BE2C (cell line): ENCODE measurements around the gene SCARB1. TPM values are rescaled to one million over a fixed set of nuclear protein-coding genes. Genes with fewer than 3 reads are reported as not detected.
A peak's percentile ranks its signal among the peaks of the same experiment; 100 is the strongest.
"Not testable (repeated sequence)": the region's sequence is repeated elsewhere in the genome, so short reads cannot be mapped to it uniquely, and the experiment has no call there.

ENCODE experiments used
- DNase-seq: peaks from one replicate; pipeline ENCODE4 v3.0.0-alpha.2; 2020
- H3K27me3 ChIP-seq: fragments of 250-450 bp; sonication (Bioruptor Pico); 2 replicates; pipeline ENCODE4 v1.5.1; 2020; ENCODE audit warnings: mild to moderate bottlenecking
- H3K36me3 ChIP-seq: fragments of 250-450 bp; sonication (Bioruptor Pico); 2 replicates; pipeline ENCODE4 v1.5.1; 2020; ENCODE audit warnings: mild to moderate bottlenecking
- H3K4me1 ChIP-seq: fragments of 250-450 bp; sonication (Bioruptor Pico); 2 replicates; pipeline ENCODE4 v1.5.1; 2020
- H3K4me3 ChIP-seq: 2 replicates; pipeline ENCODE4 v1.5.1; 2011; ENCODE audit warnings: low read depth, low read length
- H3K9me3 ChIP-seq: fragments of 250-450 bp; sonication (Bioruptor Pico); 2 replicates; pipeline ENCODE4 v1.5.1; 2020
- polyA plus RNA-seq: library from polyadenylated mRNA; unstranded; fragments of >200 nt; gene quantifications from one replicate; pipeline ENCODE4 v1.2.1, GENCODE V29; 2012; ENCODE audit warnings: low read depth, missing spikeins; ENCODE audit not compliant: insufficient read length, insufficient read depth
- TF ChIP-seq, protein P1 (sequence below): IDR thresholded peaks from 2 replicates; pipeline ENCODE4 v1.5.1; 2012; ENCODE audit warnings: mild to moderate bottlenecking, low read depth, low read length

SCARB1 gene, protein sequence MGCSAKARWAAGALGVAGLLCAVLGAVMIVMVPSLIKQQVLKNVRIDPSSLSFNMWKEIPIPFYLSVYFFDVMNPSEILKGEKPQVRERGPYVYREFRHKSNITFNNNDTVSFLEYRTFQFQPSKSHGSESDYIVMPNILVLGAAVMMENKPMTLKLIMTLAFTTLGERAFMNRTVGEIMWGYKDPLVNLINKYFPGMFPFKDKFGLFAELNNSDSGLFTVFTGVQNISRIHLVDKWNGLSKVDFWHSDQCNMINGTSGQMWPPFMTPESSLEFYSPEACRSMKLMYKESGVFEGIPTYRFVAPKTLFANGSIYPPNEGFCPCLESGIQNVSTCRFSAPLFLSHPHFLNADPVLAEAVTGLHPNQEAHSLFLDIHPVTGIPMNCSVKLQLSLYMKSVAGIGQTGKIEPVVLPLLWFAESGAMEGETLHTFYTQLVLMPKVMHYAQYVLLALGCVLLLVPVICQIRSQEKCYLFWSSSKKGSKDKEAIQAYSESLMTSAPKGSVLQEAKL
- 107 TPM for polyA plus RNA-seq

DNA sequence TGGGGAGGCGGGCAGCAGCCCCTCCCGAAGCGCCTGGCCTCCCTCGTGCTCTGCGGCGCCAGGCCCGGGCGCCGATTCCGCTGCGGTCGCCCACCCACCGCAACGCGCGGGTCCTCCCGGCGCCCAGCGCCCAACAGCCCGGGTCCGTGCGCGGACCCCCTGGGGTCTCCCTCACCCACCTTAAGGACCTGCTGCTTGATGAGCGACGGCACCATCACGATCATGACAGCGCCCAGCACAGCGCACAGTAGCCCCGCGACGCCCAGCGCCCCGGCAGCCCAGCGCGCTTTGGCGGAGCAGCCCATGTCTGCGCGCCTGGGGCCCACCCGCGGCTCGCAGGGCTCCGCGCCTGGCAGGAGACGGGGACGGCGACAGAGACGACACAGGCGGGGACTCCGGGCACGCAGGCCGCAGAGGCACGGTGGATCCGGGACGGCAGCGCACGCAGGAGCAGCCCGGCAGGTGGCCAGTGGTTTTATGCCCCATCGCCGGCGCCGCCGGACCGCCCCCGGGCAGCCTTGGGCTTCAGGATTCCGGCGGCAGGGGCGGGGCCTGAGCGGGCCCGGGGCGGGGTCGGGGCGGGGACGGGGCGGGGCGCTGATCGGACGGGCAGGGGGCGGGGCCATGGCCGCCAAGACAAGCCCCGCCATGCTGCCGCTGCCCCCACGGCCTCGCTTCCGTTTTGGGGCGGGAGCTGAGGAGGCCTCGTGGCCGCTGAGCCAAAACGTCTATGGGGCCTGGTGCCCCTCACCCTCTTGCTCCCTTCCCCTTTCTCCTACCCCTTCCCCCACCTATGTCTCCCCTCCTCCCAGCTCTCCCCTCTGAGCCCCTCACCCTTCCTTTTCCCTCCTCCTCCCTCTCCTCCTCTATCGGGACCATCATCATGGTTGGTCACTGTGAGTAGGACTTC, at the start of gene SCARB1:
SCARB1 (minus strand) TSS at position 449 of the 910 bp plus-strand sequence; CDS start at position 305, 144 bp downstream.
- Histone ChIP-seq H3K27me3 (no peaks in the 10 kb centered on the region), H3K36me3 (peaks cover 33% of the 10 kb centered on the region), H3K9me3 (no peaks in the 10 kb centered on the region), H3K4me1 (peaks cover 14% of the 10 kb centered on the region), H3K4me3 (peak within 1 kb of the TSS; percentile 91)
- DNase-seq = peak; percentile 94
- TF ChIP-seq, protein P1, sequence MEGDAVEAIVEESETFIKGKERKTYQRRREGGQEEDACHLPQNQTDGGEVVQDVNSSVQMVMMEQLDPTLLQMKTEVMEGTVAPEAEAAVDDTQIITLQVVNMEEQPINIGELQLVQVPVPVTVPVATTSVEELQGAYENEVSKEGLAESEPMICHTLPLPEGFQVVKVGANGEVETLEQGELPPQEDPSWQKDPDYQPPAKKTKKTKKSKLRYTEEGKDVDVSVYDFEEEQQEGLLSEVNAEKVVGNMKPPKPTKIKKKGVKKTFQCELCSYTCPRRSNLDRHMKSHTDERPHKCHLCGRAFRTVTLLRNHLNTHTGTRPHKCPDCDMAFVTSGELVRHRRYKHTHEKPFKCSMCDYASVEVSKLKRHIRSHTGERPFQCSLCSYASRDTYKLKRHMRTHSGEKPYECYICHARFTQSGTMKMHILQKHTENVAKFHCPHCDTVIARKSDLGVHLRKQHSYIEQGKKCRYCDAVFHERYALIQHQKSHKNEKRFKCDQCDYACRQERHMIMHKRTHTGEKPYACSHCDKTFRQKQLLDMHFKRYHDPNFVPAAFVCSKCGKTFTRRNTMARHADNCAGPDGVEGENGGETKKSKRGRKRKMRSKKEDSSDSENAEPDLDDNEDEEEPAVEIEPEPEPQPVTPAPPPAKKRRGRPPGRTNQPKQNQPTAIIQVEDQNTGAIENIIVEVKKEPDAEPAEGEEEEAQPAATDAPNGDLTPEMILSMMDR = no peak

DNA sequence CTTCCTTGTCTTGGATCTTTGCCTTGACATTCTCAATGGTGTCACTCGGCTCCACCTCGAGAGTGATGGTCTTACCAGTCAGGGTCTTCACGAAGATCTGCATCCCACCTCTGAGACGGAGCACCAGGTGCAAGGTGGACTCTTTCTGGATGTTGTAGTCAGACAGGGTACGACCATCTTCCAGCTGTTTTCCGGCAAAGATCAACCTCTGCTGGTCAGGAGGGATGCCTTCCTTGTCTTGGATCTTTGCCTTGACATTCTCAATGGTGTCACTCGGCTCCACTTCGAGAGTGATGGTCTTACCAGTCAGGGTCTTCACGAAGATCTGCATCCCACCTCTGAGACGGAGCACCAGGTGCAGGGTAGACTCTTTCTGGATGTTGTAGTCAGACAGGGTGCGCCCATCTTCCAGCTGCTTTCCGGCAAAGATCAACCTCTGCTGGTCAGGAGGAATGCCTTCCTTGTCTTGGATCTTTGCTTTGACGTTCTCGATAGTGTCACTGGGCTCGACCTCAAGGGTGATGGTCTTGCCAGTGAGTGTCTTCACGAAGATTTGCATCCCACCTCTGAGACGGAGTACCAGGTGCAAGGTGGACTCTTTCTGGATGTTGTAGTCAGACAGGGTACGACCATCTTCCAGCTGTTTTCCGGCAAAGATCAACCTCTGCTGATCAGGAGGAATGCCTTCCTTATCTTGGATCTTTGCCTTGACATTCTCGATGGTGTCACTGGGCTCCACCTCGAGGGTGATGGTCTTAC, 49.0 kb upstream of the SCARB1 start:
- not testable (repeated sequence) for H3K9me3 ChIP-seq, H3K27me3 ChIP-seq, DNase-seq
- Histone ChIP-seq H3K36me3 (peaks cover 20% of the 10 kb centered on the region), H3K4me1 (peaks cover 11% of the 10 kb centered on the region), H3K4me3 (peak overlapping the region; percentile 97)

DNA sequence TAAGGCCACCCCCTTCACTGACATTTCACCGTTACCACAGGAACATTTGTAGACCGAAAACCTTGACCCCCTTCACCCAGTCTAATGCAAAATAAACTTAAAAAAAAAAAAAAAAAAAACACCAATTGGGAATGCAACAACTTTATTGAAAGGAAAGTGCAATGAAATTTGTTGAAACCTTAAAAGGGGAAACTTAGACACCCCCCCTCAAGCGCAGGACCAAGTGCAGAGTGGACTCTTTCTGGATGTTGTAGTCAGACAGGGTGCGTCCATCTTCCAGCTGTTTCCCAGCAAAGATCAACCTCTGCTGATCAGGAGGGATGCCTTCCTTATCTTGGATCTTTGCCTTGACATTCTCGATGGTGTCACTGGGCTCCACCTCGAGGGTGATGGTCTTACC, 47.9 kb upstream of the SCARB1 start:
- 0 out of 2 replicates have a peak overlapping the region, but pooled peaks have one; percentile 13 for H3K4me3 ChIP-seq
- H3K27me3 ChIP-seq, H3K4me1 ChIP-seq, DNase-seq, H3K9me3 ChIP-seq: not testable (repeated sequence)
- peaks cover 20% of the 10 kb centered on the region for H3K36me3 ChIP-seq

DNA sequence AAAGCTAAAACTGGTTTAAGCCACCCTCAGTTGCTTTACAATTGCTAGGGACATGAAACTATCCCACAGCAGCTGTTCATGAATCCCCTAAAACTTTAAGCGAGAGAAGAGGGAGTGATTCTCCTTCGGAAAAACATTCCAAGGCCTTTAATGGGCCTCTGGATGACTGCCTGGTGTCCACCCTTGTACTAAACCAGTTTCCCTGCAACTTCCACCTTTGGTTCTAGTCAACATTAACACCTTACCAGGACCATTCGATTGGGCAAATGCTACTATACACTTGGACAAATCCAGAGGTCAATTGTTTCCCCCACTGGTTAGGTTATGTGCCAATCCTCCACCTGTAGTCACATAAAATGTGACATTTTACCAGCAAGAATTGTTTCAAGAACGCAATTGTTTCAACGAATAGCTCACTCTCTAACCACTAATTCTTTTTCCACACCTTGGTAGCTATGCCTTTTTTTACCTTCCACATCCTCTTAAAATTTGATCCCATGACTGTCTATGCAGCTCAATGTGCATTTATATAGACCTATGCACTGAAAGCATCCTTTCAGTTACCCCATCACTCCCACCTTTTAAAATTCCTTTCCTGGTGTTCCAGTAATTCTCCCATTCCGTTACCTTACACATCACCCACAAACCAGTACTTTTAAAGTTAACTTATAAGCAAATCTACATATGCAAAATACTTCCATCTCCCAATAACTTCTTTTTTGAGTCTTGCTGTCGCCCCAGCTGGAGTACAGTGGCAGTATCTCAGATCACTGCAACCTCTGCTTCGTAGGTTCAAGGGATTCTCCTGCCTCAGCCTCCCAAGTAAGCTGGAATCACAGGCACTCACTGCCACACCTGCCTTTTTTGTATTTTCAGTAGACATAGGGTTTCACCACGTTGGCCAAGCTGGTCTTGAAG, 47.2 kb upstream of the SCARB1 start:
- Histone ChIP-seq H3K9me3 (no peaks in the 10 kb centered on the region), H3K4me3 (0 out of 2 replicates have a peak overlapping the region, but pooled peaks have one; percentile 9), H3K36me3 (peaks cover 20% of the 10 kb centered on the region), H3K27me3 (no peaks in the 10 kb centered on the region), H3K4me1 (peaks cover 5% of the 10 kb centered on the region)
- no peak for DNase-seq
- TF ChIP-seq, protein P1 = no peak

DNA sequence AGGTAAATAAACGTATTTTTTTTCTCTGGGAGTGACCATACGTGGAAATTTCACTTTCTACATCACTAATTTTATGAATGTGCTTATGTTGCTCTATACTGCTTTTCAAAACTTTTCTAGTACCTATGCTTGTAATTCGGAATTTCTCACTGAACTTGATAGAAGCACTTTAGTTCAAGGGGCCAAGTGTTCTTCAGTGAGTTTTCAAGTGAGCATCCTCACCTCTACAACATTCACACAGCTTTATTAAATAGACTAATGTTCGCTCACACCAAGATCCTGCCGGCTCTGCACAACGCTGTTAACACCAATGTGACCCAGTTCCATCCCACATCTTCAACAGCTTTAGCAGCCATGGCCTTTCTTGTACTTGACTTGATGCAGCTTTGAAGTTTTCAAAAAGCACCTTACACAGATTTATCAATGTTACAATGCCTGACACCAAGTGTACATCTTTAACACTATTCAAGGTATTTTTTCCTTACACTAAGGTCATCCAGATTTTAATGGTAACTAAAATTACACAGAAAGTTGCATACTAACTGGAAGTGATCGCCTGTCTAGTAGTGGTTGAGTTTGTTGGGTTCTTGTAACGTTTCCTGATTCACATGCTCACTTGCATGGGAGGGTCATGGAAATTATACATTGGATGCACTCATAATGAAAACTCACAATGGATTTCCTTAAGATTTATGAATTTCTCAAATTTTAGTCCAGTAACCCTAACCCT, 46.3 kb upstream of the SCARB1 start:
- no peak for DNase-seq
- Histone ChIP-seq H3K4me3 (no peak overlapping the region), H3K36me3 (peaks cover 20% of the 10 kb centered on the region), H3K27me3 (no peaks in the 10 kb centered on the region), H3K4me1 (peaks cover 4% of the 10 kb centered on the region), H3K9me3 (no peaks in the 10 kb centered on the region)
- TF ChIP-seq, protein P1 = no peak
